Suprapubic skin (tissue), 3 donors: ENCODE results near the gene KCNH6.

Source experiments
- EP300 ChIP-seq: sonication (generic); formaldehyde crosslinking; IDR thresholded peaks from one replicate; pipeline ENCODE4 v1.6.1; 2017; ENCODE audit warnings: antibody characterized with exemption
- POLR2A ChIP-seq, 2 donors: fragments of 450-650 bp; IDR thresholded peaks; one replicate each; pipeline ENCODE4 v1.6.1; 2017; ENCODE audit warnings: antibody characterized with exemption in 2 of 2, mild to moderate bottlenecking in 2 of 2, moderate library complexity in 2 of 2
- TF ChIP-seq, protein P1 (sequence below), 2 donors: fragments of 200-600 bp in 1 of 2; fragments of 450-650 bp in 1 of 2; sonication (generic) in 1 of 2; IDR thresholded peaks; one replicate each; pipeline ENCODE4 v1.5.1; 2016 to 2019; ENCODE audit warnings: antibody characterized with exemption in 2 of 2, mild to moderate bottlenecking in 1 of 2, moderate library complexity in 1 of 2

DNA sequence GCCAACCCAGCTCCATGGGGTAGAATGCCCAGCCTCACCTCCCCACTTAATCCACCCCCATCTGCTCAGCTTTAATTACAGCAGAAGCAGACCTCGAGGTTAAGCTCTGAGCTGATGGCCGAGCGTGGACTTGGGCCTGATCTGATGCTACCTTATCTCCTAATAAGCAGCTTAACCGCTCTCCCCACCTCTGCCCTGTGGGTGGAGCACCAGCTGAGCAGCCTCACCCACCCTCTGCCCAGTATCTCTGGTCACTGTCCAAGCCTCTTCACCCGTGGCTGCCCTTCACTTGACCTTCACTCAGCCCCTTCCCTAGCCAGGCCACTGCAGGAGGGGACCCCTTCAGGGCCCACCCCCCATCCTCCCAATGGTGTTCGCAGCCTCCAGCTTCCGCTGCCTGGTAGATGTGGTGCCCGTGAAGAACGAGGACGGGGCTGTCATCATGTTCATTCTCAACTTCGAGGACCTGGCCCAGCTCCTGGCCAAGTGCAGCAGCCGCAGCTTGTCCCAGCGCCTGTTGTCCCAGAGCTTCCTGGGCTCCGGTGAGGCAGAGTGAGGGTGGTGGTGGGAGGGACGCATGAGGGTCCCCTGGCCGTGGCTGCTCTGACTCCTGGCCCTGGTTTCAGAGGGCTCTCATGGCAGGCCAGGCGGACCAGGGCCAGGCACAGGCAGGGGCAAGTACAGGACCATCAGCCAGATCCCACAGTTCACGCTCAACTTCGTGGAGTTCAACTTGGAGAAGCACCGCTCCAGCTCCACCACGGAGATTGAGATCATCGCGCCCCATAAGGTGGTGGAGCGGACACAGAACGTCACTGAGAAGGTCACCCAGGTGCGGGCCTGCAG is 6.8 kb downstream of the KCNH6 start:
- TF ChIP-seq POLR2A (IDR thresholded peaks at IDR 0.05) = no peak
- TF ChIP-seq, protein P1, sequence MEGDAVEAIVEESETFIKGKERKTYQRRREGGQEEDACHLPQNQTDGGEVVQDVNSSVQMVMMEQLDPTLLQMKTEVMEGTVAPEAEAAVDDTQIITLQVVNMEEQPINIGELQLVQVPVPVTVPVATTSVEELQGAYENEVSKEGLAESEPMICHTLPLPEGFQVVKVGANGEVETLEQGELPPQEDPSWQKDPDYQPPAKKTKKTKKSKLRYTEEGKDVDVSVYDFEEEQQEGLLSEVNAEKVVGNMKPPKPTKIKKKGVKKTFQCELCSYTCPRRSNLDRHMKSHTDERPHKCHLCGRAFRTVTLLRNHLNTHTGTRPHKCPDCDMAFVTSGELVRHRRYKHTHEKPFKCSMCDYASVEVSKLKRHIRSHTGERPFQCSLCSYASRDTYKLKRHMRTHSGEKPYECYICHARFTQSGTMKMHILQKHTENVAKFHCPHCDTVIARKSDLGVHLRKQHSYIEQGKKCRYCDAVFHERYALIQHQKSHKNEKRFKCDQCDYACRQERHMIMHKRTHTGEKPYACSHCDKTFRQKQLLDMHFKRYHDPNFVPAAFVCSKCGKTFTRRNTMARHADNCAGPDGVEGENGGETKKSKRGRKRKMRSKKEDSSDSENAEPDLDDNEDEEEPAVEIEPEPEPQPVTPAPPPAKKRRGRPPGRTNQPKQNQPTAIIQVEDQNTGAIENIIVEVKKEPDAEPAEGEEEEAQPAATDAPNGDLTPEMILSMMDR (IDR thresholded peaks at IDR 0.05) = no peak
- no peak for TF ChIP-seq EP300
